ENCODE data around the gene ERAL1.
"Not testable (repeated sequence)": the region's sequence is repeated elsewhere in the genome, so short reads cannot be mapped to it uniquely, and the experiment has no call there.

Gene ERAL1

GRCh38 chr17:28879886-28880571, 25.2 kb downstream of the ERAL1 start:
- no peak for DNase-seq (ENCODE audit: low spot score)

GRCh38 chr17:28880572-28880945, 25.7 kb downstream of the ERAL1 start:
- no peak for DNase-seq (ENCODE audit: low spot score)

GRCh38 chr17:28881533-28882056, 26.8 kb downstream of the ERAL1 start:
- DNase-seq (ENCODE audit: low spot score), result no peak

GRCh38 chr17:28882154-28882895, 27.5 kb downstream of the ERAL1 start:
- DNase-seq (ENCODE audit: low spot score), result no peak

- DNase-seq (ENCODE audit: low spot score), result no peak
Observed at GRCh38 chr17:28883967-28884702, 29.3 kb downstream of the ERAL1 start.

GRCh38 chr17:28885363-28885762, 30.5 kb downstream of the ERAL1 start:
- no peak for DNase-seq (ENCODE audit: low spot score)

- DNase-seq (ENCODE audit: low spot score), result no peak
Observed at GRCh38 chr17:28885951-28886350, 31.1 kb downstream of the ERAL1 start.

GRCh38 chr17:28887871-28888471, 33.2 kb downstream of the ERAL1 start:
- no peak for DNase-seq (ENCODE audit: low spot score)

- no peak for DNase-seq (ENCODE audit: low spot score)
Observed at GRCh38 chr17:28888832-28889231, 34.0 kb downstream of the ERAL1 start.

- DNase-seq (ENCODE audit: low spot score), result no peak
Observed at GRCh38 chr17:28889996-28890395, 35.2 kb downstream of the ERAL1 start.

- no peak for DNase-seq (ENCODE audit: low spot score)
Observed at GRCh38 chr17:28891201-28891600, 36.4 kb downstream of the ERAL1 start.

- no peak for DNase-seq (ENCODE audit: low spot score)
Observed at GRCh38 chr17:28892024-28892423, 37.2 kb downstream of the ERAL1 start.

GRCh38 chr17:28893248-28894183, 38.7 kb downstream of the ERAL1 start:
- DNase-seq (ENCODE audit: low spot score), result not testable (repeated sequence)

- no peak for DNase-seq (ENCODE audit: low spot score)
Observed at GRCh38 chr17:28895794-28896447, 41.1 kb downstream of the ERAL1 start.

- no peak for DNase-seq (ENCODE audit: low spot score)
Observed at GRCh38 chr17:28896491-28896883, 41.7 kb downstream of the ERAL1 start.

- peak; percentile 73 for DNase-seq (ENCODE audit: low spot score)
Observed at GRCh38 chr17:28896884-28897768, 42.3 kb downstream of the ERAL1 start, which contains the start of gene FLOT2. TSS of gene FLOT2 (minus strand) at chr17:28897733. CDS start at chr17:28897574, 159 bp downstream.

- DNase-seq (ENCODE audit: low spot score), result no peak
Observed at GRCh38 chr17:28897769-28898526, 43.1 kb downstream of the ERAL1 start.

- no peak for DNase-seq (ENCODE audit: low spot score)
Observed at GRCh38 chr17:28898527-28898955, 43.7 kb downstream of the ERAL1 start.

All from HuH-7 (cell line).